GM19397 (cell line): ENCODE measurements around the gene IRF7.

Experiments used
- ATAC-seq: cut with Tn5 transposase; IDR thresholded peaks from one replicate; pipeline ENCODE4 v1.9.1; 2021; ENCODE audit warnings: mild to moderate bottlenecking, moderate library complexity; ENCODE audit not compliant: unreplicated experiment

The IRF7 gene

DNA sequence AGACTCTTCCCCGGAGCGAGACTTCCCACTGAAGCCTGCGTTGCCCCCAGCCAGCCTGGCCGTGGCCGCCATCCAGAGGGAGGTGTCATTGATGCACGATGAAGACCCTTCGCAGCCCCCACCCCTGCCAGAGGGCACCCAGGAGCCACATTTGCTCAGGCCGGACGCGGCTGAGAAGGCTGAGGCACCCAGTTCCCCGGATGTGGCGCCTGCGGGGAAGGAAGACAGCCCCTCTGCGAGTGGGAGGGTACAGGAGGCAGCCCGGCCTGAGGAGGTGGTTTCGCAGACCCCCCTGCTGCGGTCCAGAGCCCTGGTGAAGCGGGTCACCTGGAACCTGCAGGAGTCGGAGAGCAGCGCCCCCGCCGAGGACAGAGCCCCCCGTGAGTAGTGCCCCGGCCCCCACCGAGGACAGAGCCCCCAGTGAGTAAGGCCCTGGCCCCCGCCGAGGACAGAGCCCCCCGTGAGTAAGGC is 6.4 kb downstream of the IRF7 start:
- ATAC-seq = no peak

DNA sequence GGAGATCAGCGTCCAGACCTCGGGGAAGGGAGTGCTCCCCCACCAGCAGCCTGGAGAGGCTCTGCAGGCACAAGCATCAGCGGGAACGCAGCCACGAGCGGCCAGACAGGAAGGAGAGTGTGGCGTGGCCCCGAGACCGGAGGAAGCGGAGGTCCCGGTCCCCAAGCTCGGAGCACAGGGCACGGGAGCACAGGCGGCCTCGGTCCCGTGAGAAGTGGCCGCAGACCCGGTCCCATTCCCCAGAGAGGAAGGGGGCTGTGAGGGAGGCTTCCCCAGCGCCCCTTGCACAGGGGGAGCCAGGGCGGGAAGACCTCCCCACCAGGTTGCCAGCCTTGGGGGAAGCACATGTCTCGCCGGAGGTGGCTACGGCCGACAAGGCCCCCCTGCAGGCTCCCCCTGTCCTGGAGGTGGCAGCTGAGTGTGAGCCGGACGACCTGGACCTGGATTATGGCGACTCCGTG is 6.9 kb downstream of the IRF7 start:
- no peak for ATAC-seq

DNA sequence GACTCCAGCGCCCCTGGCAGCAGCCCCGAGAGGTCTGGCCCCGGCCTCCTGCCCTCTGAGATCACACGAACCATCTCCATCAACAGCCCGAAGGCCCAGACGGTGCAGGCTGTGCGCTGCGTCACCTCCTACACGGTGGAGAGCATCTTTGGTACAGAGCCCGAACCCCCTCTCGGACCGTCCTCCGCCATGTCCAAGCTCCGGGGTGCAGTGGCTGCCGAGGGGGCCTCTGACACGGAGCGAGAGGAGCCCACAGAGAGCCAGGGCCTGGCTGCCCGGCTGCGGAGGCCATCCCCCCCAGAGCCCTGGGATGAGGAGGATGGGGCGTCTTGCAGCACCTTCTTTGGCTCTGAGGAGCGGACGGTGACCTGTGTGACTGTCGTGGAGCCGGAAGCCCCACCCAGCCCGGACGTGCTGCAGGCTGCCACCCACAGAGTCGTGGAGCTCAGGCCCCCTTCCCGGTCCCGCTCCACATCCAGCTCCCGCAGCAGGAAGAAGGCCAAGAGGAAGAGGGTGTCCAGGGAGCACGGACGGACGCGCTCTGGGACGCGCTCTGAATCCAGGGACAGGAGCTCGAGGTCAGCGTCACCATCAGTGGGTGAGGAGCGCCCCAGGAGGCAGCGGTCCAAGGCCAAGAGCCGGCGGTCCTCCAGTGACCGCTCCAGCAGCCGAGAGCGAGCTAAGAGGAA is 7.6 kb downstream of the IRF7 start:
- no peak for ATAC-seq

DNA sequence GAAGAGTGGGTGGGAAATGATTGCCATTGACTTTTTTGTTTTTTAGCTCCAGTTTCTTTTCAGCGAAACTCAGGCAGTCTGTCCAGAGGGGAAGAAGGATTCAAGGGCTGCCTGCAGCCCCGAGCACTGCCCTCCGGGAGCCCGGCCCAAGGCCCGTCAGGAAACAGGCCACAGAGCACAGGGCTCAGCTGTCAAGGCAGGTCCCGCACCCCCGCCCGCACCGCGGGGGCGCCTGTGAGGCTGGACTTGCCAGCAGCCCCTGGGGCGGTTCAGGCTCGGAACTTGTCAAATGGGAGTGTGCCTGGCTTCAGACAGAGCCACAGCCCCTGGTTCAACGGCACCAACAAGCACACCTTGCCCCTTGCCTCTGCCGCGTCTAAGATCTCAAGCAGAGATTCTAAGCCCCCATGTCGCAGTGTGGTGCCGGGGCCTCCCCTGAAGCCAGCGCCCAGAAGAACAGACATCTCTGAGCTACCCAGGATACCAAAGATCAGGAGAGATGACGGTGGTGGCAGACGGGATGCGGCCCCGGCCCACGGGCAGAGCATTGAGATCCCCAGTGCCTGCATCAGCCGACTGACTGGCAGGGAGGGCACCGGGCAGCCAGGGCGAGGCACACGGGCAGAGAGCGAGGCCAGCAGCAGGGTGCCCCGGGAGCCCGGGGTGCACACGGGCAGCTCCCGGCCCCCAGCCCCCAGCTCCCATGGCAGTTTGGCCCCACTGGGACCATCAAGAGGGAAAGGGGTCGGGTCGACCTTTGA is 8.6 kb downstream of the IRF7 start:
- ATAC-seq = no peak

DNA sequence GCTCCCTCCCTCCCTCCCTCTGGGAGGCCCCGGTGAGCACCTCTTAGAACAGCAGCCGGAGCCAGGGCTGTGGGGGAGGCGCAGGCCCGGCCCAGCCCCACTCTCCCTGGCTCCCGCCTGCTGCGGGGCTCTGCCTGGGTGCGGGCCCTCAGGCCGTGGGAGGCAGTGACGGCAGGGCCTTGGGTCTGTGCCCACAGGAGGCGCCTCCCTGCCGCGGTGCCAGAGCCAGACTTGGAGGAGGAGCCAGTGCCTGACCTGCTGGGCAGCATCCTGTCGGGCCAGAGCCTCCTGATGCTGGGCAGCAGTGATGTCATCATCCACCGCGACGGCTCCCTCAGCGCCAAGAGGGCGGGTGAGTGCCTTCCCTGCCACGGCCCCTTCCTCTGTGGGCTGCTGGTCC is 9.5 kb downstream of the IRF7 start:
- no peak for ATAC-seq

DNA sequence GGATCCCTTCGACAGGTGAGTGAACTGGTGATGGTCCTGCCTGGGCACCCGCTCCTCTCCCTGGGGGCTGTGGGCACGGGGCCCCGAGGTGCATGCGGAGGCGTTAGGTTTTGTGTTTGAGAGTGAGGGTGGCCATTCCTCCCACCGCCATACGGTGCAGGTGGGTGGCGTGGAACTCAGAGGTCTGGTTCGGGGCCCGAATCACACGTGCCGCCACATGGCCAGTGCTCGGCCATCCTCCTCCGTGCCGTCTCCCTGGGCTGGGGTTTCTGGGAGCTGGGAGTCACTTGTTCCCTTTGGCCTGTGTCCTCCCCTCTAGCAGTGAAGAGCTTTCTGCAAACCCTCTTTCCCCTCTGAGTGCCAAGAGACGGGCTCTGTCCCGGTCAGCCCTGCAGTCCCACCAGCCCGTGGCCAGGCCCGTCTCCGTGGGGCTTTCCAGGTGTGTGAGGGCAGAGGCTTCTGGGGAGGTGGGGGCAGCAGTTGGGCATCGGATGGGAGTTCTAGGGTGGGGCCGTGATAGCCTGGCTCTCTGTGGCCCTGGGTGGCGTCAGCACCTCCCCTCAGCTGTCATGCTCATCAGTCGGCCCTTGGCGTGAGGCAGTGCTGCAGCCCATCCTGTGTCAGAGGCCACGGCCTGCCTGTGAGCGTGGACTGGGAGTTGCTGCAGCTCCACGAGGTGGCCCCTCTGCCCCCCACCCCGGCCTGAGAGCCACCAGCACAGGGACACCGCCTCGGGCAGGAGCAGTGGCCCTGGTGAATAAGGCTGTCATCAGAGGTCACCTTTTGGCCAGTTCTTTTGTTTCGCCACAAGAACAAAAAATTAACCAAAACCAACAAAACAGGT is 10.2 kb downstream of the IRF7 start:
- no peak for ATAC-seq

DNA sequence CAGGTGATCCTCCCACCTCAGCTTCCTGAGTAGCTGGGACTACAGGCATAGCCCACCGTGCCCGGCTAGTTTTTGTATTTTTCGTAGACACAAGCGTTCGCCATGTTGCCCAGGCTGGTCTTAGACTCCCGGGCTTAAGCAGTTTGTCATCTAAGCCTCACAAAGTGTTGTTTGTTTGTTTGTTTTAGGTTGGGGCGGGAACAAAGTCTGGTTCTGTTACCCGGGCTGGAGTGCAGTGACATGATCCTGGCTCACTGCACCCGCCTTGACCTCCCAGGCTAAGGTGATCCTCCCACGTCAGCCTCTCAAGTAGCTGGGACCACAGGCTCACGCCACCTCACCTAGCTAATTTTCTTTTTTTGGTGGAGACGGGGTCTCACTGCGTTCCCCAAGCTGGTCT is 12.6 kb downstream of the IRF7 start:
- no peak for ATAC-seq

DNA sequence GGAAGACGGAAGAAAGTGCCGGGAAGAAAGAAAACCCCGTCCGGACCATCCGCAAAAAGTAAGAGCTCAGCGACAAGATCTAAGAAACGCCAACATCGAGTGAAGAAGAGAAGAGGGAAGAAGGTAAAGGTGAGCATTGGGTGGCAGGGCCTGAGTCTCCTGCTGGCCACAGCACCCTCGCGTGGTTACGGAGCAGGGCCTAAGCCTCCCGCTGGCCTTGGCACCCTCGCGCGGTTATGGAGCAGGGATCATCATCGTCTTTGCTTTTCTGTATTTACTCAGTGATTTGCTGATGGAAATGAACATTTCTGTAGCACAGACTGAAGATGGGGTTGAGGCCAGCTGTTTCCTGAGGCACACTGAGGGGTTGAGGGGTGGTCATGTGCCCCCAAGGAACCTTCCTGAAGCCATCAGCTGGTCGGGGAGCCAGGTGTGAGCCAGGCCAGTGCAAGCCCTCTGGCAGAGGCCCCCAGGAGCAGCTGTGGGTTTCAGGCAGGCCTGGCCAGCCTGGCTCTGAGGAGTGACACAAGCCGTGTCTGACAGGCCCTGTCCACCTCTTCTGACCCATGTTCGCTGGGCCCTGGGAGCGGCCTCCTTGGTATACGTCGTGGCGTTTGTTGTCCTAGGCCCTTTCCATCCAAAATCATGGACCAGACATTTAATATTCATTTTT is 14.0 kb downstream of the IRF7 start:
- no peak for ATAC-seq

DNA sequence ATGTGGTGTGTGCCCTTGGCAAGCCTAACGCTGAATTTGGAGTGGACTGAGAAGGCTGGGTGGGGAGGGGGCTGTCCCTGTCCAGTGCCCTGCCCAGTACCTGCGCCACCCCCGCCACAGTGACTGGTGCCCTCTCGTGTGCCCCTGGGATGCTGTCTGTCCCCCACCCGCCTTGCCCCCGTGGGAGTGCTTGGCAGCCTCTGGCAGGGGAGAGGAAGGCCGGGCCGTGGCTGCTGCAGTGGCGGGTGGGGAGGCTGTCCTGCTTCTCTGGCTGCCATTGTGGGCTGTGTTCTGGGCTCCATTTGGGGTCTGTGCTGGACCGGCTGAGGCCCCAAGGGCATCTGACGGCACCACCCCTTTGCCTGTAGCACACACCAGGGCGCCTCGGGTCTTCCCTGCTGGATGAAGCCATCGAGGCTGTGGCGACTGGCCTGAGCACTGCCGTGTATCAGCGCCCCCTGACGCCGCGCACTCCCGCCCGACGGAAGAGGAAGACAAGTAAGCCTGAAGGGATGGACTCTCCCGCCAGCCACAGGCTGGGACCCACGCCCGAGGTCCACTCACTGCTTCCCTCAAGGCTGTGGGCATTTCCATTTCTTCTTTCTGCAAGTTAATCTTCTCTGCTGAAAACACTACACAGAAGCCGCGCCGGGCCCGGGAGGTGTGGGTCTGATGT is 17.6 kb downstream of the IRF7 start:
- no peak for ATAC-seq

DNA sequence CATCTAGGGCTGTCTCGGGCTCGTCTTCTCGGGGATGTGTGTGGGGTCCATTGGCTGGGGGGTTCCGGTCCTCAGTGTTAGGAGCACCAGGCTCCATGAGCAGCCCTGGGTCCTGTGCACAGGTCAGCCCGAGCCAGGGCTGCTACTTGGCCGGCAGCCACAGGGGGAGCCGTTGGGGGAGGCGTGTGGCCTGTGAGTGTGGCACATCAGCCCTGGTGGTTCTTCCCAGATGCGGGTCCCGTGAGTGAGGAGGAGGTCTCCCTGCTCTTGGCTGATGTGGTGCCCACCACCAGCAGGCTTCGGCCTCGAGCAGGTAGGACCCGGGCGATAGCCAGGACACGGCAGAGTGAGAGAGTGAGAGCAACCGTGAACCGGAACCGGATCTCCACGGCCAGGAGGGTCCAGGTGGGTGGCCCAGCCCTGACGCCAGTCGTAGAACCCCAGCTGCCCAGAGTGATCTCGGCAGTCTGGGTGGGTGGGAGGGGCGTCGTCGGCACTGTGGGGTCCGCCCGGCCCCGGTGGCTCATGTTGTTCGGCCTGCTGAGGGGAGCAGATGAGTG is 18.5 kb downstream of the IRF7 start:
- no peak for ATAC-seq

DNA sequence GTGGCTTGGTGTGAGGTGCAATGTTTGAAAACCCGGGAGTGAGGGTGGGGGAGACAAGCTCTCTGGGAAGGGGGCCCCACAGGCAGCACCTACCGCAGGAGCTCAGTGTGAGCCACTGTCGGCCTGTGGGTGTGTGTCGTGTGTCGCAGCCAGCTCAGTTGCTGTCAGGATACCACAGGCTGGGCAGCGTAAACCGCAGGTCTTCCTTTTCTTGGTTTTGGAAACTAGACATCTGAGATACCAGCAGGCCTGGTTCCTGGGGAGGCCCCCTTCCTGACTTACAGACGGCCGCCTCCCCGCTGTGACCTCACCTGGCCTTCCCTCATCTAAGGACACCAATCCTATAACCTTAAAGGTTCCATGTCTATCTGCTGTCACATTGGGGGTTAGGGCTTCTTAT is 19.4 kb downstream of the IRF7 start:
- no peak for ATAC-seq

DNA sequence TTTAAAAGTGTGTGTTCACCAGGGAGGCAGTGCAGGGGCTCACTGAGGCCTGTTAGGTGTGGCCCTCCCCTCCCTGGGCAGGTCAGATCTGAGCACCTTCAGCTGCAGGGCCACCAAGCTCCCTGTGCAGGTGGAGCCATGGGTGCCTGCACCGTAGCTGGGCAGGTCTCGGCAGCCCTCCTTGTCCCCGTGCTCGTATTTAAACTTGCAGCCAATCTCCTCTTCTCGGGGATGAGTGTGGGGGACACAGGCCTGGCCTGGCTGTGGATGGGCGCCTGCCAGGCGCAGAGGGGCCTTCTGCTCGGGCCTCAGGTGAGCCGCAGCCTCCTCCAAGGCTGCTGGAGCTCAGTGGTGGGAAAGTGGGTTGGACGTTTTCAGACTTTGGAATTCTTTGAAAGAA is 20.4 kb downstream of the IRF7 start:
- no peak for ATAC-seq

DNA sequence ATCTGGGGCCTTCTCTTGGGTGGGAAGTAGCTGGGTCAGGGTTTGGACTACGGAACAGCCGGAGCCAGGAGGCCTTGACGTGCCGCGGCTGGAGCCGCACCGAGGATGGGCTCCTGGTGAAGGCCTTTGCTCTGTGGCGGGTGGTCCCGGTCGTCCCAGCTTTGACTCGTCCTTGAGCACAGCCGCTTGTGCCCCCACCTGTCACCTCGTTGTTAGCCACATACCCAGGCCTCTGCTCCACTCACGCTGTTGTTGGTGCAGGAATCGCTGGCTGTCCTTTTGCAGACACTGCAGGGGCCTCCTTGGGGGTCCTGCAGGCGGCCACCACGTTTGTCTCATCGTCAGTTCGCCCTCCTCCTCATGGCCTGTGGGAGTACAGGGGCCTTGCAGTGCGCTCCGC is 22.4 kb downstream of the IRF7 start:
- ATAC-seq = no peak

DNA sequence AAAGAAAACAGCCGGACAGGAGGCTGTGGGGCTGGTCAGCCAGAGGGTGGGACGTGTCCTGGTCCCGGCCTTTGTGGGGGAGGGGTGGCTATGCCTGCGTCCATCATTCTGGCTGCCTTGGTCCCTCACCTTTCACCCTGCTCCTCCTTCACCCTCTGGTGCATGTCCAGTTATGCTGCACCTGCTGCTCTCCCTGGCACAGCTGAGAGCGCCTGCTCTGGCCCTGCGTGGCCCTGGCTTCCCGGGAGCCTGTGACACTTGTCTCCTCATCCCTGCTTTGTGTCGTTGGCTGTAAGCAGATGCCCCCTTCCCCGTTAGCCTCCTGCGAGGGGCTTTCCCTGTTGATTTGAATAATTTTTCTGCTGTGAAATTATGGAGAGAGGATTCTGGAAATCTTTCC is 22.8 kb downstream of the IRF7 start:
- no peak for ATAC-seq

DNA sequence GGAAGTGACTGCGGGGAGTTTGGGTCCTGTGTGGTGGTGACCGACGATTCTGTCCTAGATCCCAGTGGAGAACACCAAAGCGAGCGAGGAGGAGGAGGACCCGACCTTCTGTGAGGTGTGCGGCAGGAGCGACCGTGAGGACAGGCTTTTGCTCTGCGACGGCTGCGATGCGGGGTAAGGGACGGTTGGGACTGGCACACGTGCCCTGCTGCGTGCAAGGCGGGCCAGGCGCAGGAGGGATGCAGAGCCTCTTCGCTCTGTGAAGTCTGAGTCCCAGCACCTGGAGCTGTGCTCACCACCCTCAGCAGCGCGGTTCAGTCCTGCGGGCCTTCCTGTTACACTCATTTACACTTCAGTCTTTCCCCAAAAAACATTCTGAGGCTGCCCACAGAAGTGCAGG is 23.2 kb downstream of the IRF7 start:
- ATAC-seq = no peak

DNA sequence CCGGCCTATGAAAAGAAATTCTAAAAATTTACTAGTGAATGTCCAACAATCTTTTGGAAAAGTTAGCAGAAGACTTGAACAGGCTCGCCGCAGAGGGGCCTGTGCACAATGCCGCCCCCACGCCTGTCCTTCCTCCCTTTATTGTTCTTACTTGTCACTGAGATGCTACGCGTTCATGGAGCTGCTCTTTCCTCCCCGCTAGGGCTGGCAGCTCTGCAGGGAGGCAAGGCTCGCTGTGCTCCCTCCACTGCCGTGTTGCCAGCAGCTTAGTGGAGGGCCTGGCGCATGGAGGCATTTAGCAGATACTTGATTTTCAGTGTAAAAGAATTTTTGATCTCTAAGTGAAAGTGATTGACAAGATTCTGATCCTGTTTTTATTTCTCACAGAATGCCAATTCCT is 24.8 kb downstream of the IRF7 start:
- ATAC-seq = no peak

DNA sequence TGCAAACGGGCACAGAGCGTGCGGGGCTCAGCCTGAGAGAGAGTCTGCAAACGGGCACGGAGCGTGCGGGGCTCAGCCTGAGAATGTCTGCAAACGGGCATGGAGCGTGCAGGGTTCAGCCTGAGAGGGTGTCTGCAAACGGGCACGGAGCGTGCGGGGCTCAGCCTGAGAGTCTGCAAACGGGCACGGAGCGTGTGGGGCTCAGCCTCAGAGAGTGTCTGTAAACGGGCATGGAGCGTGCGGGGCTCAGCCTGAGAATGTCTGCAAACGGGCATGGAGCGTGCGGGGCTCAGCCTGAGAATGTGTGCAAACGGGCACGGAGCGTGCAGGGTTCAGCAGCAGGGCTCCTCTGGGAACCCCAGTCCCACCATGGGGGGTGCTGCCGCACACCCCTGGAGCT is 26.0 kb downstream of the IRF7 start:
- ATAC-seq = no peak

DNA sequence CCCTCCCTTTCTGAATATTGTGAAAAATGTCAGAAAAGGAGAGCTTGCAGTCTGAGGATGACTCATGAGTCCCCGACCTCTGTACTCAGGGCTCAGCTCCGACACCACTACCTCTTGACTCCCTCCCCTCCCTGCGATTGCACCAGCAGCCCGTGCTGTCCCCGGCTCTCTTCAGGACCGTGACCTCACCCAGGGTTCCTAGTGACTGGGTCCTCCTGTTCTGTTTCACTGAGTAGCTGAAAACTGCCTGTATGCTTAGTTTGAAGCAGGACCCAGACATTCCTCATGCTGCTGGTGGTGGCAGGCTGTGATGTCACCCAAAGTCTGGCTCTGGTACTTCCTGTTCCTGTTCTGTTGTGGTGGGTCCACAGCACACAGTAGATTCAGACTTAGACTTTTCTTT is 27.8 kb downstream of the IRF7 start:
- ATAC-seq = no peak

DNA sequence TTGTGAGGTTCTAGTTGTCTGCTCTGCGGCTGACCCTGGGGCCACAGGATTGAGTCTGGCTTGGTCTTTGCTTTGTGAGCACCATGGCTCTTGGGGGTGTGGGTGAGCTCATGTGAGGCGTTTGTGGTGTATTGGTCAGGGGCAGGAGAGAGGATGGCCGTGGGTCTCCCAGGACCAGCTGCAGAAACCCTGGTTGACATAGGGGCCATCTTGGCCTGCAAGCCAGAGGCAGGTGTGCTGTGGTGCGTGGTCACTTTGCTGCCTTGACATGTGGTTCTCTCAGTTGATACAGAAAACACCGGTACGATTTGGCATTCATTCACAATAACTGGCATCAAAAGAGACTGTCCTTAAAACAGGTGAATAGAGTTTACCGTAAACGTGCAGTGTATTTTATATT is 28.2 kb downstream of the IRF7 start:
- ATAC-seq = no peak
